ENCODE data around the gene CCNYL1.
"Not testable (repeated sequence)": the region's sequence is repeated elsewhere in the genome, so short reads cannot be mapped to it uniquely, and the experiment has no call there.

The CCNYL1 gene

DNA sequence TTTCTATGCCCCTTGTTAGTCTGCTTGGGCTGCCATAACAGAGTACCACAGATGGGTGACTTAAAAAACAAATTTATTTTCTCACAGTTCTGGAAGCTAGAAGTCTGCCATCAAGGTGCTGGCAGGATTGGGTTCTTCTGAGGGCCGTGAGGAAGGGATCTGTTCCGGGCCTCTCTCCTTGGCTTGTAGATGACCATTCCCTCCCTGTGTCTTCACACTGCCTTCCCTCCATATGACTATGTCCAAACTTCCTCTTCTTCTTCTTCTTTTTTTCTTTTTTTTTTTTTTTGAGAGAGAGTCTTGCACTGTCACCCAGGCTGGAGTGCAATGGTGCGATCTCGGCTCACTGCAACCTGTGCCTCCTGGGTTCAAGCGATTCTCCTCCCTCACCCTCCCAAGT, 13.1 kb upstream of the CCNYL1 start:
- no peak for DNase-seq

DNA sequence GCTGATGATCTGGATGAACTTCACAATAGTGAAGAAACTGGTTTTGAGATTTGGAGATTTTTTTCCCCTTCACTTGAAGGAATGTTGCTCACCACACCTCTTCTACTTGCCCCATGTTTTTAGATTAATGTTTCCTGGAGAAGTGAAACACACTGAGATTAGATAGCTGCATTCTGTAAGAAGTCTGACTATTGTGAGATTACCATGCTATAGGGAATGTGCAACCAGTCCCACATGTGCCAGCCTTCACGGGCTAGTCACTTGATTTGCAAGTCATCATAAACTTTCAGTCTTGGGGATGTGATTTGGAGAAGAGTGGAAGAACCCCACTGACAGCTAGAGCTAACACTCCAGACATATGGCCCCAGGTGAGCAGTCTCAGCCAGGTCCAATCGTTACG, 7.4 kb upstream of the CCNYL1 start:
- DNase-seq = no peak

DNA sequence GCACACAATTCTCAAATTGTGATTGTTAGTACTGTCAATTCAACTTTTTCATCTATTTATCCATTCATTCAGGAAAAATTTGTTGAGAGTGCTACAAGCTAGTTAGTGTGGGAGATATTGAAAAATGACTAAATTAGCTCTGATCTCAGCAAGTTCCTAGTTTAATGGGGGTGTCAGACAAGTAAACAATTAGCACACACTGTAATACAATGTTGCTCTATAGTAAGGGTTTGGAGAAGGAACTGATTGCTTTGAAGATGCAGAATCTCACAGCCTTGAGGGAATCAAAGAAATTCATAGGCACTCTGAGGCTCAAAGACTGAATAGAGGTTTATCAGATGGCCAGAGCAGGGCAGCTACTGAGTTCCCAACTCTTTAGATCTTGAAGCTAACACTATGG, 6.8 kb upstream of the CCNYL1 start:
- no peak for DNase-seq

DNA sequence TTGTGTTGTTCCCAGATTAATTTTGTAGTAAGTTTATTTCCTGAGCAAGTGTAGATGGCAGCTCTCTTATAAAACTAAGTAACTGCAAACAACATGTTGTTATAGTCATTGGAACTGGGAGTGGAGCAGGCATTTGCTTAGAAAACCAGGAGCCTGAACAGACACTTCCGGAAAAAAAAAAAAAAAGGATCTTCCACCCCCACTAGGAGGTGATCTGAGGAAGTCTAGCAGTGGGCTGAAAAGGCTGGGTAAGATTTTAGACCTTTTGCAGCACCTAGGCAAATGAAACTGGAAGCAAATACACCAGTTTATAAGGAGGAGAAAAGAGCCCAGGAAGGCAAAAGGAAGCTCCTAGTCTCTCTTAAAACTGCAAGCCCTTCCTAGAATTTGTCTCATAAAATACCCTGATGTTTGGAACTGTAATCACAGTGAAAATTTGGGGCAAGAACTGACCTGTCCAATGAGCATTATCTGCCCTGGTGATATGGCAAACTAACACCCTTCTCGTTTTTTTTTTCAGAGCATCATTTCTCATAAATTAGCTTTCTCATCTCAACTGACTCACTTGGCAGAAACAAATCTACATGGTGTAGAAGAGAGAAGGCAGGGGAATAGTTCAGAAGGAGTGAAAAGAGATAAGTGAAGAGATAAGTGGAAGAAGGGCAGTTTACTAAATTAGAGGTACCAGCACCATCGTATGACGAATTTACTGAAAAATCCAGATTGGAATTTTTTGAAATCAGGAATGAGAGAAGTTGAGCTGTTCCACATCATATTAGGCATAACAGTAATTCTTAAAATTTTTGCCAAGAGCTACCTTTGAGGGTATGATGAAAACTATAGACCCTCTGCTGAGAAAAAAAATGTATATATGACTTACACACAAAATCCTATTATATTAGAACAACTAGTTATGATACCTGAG, 4.2 kb upstream of the CCNYL1 start:
- no peak for DNase-seq

DNA sequence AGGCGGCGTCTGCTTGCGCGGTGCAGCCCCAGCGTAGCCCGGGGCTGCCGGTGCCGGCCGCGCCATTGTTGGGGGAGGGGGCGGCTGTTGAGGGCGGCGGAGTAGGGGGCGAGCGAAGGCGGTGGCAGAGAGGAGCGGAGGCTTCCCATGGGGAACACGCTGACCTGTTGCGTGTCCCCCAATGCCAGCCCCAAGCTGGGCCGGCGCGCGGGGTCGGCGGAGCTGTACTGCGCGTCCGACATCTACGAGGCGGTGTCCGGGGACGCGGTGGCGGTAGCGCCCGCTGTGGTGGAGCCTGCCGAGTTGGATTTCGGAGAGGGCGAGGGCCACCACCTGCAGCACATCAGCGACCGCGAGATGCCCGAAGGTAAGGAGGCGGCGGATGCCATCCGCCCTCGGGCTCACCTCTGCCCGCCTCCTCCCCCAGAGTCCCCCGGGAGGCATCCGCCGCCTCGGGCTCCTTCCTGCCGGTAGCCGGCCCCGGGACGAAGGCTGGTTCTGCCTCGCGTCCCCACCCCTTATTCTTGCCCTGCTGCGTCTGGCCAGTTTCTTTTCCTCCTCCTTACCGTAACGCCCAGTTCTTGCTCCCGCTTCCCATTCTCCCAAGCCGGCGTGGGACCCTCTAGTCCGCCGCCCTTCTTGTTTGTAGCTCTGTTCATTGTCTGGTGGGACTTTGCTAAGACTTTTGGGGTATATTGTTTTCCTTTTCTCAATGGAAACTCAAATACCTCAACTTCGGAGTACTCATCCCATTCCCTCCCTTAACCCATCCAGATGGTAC, 500 bp downstream of the CCNYL1 start:
- DNase-seq = peak; percentile 31

DNA sequence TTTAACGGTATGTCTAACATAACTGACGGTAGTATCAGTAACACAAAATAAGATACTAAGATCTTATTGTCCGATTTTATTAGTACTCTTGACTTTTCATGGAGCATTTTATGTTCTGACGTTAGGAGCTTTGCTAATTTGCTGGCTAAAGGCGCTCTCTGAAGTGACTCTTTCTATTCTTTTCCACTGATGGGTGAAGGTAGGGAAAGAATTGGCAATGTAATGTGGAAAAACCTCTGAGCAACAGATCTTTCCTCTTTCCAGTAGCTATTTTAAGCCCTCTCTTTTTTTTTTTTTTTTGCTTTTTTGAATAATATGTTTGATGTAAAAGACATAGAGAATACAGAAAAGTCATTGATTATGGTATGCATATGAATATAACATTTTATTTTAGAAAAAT, 4.6 kb downstream of the CCNYL1 start:
- no peak for DNase-seq

DNA sequence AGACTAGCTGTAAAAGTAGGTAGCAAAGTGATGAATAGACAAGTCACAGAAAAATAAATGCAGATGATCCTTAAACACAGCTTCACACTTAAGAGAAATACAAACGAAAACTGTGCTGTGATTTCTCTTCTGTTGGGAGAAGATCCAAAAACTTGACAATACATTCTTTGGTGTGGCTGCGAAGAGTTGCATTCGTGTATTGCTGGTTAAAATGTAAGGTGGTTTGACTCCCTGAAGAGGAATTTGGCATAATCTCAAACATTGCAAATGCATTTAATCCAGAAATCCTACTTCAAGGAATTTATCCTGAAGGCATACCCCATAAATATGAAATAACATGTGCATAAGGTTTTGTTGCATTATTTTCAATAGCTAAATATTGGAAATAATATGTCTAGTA, 7.1 kb downstream of the CCNYL1 start:
- DNase-seq = no peak

DNA sequence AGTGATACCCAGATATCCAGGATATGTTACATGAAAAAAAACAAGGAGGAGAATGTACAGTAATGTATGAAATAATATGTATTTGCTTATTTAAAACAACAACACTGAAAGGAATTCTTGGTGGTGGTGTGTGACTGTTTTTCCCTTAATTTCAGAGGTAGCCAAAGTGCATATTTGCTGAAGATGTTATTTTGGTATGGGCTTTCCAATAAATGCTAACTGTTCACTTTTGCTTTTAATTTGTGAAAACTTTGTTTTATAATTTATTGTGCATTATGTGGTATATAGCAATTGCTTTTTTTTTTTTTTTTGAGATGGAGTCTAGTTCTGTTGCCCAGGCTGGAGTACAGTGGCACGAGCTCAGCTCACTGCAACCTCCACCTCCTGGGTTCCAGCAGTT, 7.6 kb downstream of the CCNYL1 start:
- DNase-seq = no peak

DNA sequence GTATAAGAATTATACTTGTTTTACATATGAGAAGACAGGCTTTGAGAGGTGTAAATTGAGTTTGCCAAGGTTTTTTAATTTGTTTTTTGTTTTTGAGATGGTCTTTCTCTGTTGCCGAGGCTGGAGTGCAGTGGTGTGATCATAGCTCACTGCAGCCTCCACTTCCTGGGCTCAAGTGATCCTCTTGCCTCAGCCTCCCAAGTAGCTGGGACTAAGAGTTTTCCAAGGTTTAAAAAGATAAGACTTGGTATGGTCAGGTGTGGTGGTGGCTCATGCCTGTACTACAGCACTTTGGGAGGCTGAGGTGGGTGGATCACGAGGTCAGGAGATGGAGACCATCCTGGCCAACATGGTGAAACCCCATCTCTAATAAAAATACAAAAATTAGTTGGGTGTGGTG, 8.2 kb downstream of the CCNYL1 start:
- not testable (repeated sequence) for DNase-seq

DNA sequence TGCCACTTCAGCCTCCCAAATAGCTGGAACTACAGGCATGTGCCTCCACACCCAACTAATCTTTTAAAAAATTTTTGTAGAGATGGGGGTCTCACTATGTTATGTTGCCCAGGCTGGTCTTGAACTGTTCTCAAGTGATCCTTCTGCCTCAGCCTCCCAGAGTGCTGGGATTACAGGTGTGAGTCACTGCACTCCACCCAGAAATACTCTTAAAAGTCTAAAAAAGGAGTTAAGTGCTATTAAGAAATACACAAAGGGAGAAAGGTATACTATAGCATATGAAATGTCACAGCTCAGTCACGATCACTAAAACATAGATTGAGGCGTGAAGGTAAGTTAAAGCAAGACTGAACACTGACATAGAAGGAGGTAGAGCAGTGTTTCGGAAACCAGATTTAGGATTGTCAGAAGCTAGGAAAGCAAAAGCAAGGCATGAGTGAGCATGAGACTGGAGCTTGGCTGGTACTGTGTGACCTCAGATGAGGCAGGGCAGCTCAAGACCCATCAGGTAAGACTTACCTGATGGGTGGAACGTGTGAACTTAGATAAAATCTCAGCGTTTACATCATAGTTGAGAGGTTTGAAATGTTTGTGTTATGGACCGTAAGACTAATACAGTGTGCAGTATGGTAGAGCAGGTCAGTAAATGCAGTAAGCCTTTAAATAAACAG, 9.2 kb downstream of the CCNYL1 start:
- DNase-seq = no peak

DNA sequence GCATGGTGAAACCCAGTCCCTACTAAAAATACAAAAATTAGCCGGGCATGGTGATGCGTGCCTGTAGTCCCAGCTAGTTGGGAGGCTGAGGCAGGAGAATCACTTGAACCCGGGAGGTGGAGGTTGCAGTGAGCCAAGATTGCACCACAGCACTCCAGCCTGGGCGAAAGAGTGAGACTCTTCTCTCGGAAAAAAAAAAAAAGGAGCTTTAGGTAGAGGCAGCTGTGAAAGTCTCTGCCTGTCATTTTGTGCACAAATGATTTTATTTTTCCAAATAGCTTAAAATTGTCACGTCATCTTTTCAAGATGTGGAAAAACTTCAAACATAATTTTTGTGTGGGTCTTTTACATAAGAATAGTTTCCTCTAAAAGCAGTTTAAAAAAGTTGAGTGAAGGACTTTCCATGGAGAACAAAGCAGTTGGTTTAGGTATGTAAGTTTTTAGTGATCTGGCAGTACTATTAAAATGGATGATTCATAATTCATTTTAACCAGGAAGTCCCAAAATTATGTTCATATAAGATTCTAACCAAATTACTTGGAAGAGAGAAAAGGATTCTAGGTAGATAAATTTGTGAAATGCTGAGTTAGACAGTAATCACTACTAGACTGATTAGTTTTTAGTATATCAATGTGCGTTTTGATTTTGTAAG, 11.5 kb downstream of the CCNYL1 start:
- DNase-seq = no peak

DNA sequence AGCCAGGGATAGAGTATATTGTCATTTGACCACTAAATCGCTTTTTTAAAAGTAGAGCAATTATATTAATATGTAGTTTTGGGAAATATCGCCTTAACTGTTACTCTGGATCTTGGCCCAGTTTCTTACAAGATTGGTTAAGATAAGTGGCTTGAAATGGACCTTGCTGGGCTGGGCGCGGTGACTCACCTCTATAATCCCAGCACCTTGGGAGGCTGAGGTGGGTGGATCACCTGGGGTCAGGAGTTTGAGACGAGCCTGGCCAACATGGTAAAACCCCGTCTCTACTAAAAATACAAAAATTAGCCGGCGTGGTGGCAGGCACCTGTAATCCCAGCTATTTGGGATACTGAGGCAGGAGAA, 12.0 kb downstream of the CCNYL1 start:
- DNase-seq = not testable (repeated sequence)

DNA sequence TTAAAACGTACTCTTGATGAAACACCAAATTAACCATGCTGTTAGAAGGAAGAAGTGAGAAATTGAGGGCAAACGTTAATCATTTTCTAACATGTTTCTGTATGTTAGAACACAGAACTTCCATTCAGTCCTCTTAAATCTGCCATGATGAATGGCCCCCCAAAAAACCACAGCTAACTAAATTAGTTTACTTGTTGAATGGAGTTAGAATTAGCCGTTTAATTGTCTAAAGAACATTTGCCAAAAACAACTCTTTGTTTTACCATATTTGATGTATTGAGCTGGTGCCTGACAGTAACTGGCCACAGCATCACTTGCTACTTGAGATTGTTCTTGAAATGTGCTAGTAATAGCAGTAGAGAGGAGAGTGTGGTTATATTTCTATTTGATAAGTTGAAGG, 12.7 kb downstream of the CCNYL1 start:
- no peak for DNase-seq

DNA sequence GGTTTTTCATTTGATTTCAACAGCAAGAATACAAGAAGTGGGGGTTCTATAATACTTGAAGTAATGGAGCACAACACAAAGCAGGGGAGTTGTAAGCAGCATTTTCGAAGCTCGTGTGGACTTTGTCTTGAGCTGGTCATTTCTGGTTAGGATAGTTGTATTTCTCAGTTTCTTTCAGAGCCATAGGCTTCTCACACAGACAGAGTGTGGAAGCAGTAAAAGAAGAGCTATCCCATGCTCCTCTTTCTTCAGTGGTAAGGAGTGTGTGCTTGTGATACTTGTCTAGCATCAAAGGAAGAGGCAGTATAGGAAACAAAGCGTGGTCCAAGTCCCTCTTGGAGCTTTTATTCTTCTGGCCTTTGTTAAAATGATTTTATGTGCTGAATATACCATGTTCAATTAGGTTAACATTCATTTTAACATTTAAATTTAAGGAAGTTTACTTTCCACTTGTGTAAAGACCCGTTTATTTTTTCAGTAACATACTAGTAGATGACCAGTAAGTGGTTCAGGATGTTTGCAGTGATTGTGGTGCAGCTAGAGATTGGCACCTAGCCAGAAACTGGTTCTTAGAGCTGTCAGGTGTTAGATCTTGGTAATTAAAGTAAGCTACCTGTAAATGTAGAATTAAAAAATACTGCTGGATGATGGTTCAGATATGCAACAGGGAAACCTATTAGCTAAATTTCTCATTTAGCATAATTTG, 14.6 kb downstream of the CCNYL1 start:
- DNase-seq = peak; percentile 24

DNA sequence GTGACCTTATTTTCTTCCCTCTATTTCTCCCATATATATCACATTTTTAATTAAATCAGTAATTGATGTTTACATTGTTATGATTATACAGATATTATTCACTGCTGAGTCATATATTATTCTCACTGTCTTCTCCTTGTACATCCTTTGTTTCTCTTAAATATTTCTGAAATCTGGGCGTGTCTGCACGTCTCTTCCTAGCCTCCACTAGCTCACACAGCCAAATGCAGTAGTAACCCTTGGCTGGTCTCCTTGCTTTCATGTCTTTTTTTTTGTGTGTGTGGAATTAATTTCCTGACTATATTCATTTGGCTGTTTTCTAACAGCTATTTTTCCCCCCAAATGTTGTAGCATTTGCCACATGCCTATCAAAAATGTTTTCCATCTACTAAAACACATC, 15.8 kb downstream of the CCNYL1 start:
- no peak for DNase-seq

DNA sequence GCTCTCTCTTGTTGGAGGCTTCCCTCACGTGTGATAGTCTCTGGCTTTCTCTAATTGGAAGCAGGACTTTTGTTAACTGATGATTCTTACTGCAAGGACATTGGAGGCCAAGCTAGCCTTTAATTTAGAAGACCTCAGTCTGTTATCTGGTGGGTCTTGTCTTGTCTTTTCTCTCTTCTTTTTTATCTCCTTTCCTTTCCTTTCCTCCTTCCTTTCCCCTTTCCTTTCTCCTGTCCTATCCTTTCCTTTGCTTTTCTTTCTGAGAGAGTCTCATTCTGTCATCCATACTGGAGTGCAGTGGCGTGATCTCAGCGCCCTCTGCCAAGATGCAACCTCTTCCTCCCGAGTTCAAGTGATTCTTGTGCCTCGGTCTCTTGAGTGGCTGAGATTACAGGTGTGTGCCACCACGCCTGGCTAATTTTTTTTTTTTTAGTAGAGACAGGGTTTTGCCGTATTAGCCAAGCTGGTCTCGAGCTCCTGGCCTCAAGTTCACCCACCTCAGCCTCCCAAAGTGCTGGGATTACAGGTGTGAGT, 18.1 kb downstream of the CCNYL1 start:
- no peak for DNase-seq

DNA sequence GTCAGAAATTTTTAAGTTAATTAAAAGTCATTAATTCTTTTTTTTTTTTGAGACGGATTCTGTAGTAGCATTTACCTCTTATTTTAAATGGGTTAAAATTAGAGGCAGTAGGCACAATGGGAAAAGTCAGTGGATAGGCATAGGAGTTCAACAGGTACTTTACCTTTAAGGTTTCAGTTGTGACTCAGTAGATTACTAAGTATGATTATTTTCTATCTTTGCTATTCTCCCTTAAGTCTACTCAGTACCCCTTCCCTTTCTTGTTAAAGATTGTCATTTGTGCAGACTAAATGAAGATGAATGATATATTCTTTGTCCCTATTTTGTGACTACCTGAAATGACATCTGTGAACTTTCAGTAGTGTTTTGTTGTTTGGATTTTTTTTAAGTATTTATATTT, 19.7 kb downstream of the CCNYL1 start:
- no peak for DNase-seq

DNA sequence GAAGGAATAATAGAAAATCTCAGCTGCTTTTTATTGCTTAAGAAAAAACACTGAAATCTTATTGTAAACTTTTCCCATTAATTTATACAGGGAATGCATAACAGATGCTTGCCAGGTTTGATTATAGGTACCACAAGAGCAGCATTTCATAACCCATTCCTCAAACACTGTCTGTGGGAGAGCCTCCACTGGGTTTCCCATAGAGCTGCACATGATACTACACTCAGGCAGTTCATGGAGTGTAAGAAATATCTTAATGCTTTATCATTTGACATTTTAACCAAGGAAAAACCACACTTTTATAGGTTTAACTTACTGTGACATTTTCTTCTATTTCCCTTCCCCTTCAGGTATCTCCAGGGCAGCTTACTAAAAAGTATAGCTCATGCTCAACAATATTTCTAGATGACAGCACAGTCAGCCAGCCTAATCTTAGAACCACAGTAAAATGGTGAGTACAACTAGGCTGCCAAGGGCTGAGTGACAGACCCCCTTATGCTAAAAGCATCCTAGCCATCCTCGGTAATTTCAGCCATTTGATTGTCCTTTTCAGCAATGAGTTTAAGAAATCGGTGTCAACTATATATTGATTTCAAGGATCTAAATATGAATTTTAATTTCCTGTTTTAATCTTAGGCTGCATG, 22.3 kb downstream of the CCNYL1 start:
- no peak for DNase-seq

DNA sequence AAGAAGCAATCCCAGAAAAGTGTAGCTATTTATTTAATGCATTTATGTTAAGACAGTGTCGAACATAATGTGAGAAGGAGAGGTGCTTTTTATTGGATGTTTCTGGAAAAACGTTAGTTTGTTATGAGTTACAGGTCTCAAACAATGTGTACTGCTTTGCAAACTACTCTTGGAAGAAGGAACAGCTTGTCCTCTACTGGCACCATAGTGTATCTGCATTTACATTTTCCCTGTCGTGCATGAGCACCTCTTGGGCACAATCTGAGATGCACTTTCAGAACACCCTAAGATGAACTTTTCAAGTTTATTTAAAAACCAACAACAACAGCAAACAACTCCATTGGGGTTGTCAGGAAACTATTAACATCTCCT, 22.8 kb downstream of the CCNYL1 start:
- no peak for DNase-seq

DNA sequence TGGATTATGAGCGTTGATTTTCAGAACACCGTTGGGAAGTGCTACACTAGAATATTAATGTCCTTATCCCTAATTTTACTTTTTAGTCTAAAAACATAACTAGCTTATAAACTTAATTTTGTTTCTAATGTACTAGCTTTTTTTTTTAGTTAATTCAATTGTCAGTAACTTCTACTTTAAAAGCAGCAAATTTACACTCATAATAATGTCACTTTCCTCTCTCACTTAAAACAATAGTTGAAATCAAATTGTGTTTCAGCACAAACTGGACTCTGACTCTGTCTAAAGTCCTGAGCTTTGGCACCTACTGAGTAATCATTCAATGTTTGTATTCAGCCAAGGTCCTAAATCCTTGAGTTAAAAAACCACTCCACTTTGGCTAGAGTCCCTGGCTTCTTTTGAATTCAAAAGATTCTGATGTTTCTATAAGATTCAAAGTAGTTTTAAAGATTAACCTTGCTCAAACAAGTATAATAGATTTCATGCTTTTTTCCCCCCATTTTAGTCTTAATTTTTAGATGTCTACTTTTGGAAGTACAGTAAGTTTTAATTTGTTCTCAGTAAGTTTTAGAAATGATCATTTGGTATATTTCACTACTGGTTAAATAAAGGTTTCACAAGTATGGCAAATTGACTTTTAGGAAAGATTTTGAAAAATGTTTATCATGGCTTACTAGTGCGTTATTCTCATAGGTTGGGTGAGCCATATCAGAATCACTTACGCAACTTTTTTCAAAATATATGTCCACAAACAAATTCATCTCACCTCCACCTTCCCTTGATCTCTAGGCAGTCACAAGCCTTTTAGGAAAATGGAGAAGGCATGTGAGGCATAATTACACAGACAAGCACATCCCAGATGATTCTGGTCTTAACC, 23.4 kb downstream of the CCNYL1 start:
- no peak for DNase-seq

DNA sequence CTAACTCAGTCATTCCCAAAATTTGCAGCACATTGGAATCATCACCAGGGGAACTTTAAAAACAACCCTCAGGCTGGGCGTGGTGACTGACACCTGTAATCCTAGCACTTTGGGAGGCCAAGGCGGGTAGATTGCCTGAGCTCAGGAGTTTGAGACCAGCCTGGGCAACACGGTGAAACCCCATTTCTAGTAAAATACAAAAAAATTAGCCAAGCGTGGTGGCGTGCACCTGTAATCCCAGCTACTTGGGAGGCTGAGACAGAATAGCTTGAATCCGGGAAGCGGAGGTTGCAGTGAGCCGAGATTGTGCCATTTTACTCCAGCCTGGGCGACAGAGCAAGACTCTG, 24.0 kb downstream of the CCNYL1 start:
- DNase-seq = not testable (repeated sequence)
